Stimulated activated CD4-positive, alpha-beta T cell treated with anti-CD3 and anti-CD28 coated beads, Interleukin-12 subunit alpha, Interleukin-12 subunit beta, amount 100 ng/mL, for 48 hours (primary cell): Measurements from ENCODE around the gene ATXN7.

Source experiments
- DNase-seq, 3 donors: peaks; one replicate each; pipeline ENCODE4 v3.0.0-alpha.2; 2020; ENCODE audit warnings: low read depth in 2 of 3, low spot score in 1 of 3

The ATXN7 gene

GRCh38 chr3:63933459-63933858 lies 69.8 kb downstream of the ATXN7 start:
- no peak for DNase-seq

GRCh38 chr3:63934041-63934866 lies 70.6 kb downstream of the ATXN7 start:
- no peak for DNase-seq

GRCh38 chr3:63936925-63937324 lies 73.3 kb downstream of the ATXN7 start:
- no peak for DNase-seq

- DNase-seq = no peak
Observed at GRCh38 chr3:63937661-63938651, 74.3 kb downstream of the ATXN7 start.

GRCh38 chr3:63940389-63940757 lies 76.7 kb downstream of the ATXN7 start:
- no peak for DNase-seq

- DNase-seq = no peak
Observed at GRCh38 chr3:63942528-63942927, 78.9 kb downstream of the ATXN7 start.

- DNase-seq = no peak
Observed at GRCh38 chr3:63943678-63944077, 80.0 kb downstream of the ATXN7 start.

- no peak for DNase-seq
Observed at GRCh38 chr3:63945558-63946096, 82.0 kb downstream of the ATXN7 start.

GRCh38 chr3:63946753-63947152 lies 83.1 kb downstream of the ATXN7 start:
- no peak for DNase-seq

GRCh38 chr3:63947594-63947993 lies 83.9 kb downstream of the ATXN7 start:
- no peak for DNase-seq

- no peak for DNase-seq
Observed at GRCh38 chr3:63949005-63949404, 85.3 kb downstream of the ATXN7 start.

GRCh38 chr3:63950698-63951097 lies 87.0 kb downstream of the ATXN7 start:
- DNase-seq = no peak

GRCh38 chr3:63951492-63952247 lies 88.0 kb downstream of the ATXN7 start:
- no peak for DNase-seq

GRCh38 chr3:63952248-63952594 lies 88.6 kb downstream of the ATXN7 start:
- DNase-seq = no peak

- DNase-seq = no peak
Observed at GRCh38 chr3:63954182-63954581, 90.5 kb downstream of the ATXN7 start.

GRCh38 chr3:63955036-63955650 lies 91.5 kb downstream of the ATXN7 start:
- DNase-seq = no peak

- DNase-seq = no peak
Observed at GRCh38 chr3:63955830-63956545, 92.3 kb downstream of the ATXN7 start.

GRCh38 chr3:63959146-63959545 lies 95.5 kb downstream of the ATXN7 start:
- no peak for DNase-seq

- no peak for DNase-seq
Observed at GRCh38 chr3:63960048-63960711, 96.5 kb downstream of the ATXN7 start.

GRCh38 chr3:63961891-63962290 lies 98.2 kb downstream of the ATXN7 start:
- DNase-seq = no peak
